GM21619 (cell line): ENCODE data around the gene ZMYND12.

ENCODE experiments used
- ATAC-seq: cut with Tn5 transposase; IDR thresholded peaks from one replicate; pipeline ENCODE4 v1.9.1; 2021; ENCODE audit not compliant: unreplicated experiment

Gene ZMYND12

GRCh38 chr1:42442662-42443061 lies 13.2 kb downstream of the ZMYND12 start:
- no peak for ATAC-seq

DNA sequence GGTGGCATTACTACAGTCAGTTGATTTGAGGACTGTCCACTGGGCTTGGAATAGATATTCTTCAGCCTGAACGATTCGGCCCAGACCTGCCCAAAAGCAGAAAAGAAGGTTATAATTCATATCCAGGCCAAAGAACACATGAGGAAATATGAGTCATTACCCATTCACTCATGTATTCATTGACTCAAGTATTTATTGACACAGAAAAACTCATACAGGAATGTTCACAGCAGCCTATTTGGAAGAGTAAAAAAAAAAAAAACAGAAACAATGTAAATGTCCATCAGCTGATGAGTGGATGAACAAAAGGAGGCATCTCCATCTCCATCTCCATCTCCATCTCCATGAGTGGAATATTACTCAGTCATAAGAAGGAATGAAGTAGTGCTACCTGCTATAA lies 15.9 kb downstream of the ZMYND12 start:
- no peak for ATAC-seq

- no peak for ATAC-seq
These were observed 21.5 kb downstream of the ZMYND12 start for GRCh38 chr1:42434340-42434739.

GRCh38 chr1:42433369-42433768 lies 22.5 kb downstream of the ZMYND12 start:
- no peak for ATAC-seq

DNA sequence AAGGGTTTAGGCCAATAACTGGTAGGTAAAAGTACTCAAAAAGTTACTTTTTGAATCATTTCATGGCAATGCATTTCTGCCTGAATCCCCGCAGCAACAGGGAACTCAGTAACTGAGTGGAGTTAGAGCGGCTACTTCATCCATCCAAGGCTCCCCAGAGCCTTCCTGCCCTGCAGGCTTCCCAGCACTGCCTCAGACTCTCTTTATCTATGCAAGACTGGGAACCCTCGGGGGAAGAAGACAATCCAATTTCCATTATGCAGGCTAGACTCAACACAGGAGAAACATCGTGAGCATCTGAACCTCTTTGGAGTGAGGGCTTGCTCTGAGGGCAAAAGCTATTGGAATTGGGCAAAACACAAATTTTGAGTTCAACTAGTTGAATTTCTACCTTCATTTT lies 23.1 kb downstream of the ZMYND12 start:
- ATAC-seq = no peak

DNA sequence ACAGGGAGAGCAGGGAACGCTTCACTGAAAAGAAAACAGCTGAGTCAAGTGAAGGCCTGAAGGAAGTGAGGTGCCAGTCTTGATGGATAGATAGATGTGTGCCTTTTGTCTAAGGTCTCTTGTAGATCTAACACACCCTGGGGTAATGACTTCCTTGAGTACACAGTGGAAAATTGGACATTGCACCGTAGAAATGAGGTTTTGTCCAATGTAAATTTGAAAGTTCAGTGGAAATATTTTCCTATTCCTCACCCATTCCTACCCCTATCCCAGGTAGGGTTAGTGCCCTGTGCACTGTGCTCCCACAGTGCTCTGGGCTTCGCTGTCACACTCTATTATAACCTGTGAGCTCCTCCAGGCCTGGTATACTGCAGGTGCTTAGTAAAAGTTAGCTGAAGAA lies 24.3 kb downstream of the ZMYND12 start:
- ATAC-seq = no peak

DNA sequence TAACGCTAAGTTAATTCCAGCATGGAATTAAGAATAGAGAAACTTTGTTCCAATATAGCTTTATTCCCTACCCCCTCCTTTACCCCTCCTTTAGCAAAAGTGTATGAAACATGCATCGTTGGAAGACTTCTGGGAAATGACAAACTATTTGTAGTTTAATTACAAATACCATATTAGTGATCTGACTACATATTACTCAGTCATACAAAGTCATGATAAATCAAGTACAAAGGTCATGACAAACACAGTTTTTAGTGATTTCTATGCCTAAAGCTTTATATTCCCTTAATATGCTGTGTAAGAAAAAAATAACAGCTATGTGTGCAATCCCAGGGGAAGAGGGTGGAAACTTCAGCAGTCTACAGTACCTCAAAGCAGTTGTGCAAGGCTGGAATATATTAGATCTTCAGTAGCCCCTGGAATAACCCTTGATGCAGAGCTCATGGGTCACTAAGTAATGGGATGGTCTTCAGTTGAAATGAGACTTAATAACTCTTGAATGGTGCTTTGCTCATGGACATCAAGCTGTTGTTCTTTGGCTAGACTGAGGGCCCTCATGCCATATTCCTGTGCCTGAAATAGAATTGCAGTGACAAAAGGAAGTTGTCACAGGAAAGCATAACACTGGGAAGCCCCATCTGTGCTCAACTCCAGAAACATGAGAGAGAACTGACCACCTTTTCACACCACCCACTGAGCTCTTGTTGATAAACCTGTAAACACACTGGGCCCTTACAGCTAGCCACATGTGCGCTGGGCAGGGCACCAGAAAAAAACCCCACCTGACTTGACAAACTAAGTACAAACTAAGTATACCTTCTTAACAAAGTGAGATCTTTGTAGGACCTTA lies 25.3 kb downstream of the ZMYND12 start:
- ATAC-seq = no peak

- ATAC-seq = no peak
These were observed 26.2 kb downstream of the ZMYND12 start for GRCh38 chr1:42429603-42430002.

- no peak for ATAC-seq
These were observed 28.6 kb downstream of the ZMYND12 start for GRCh38 chr1:42427240-42427639.

DNA sequence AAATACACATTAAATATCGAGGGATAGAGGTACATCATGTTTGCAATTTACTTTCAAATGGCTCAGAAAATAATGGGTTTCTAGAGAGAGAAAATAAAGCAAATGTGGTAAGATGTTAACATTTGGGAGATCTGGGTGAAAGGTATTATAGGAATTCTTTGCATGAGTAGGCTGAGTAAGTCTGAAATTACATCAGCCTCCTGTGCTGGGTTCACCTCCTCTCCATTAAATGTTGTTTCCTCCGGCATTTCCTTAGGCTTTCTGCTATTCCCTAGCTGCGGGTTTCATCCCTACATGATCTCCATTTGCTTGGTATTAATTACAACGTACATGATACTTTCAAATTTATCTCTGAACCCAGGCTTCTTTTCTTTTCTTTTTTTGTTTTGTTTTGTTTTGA lies 31.6 kb downstream of the ZMYND12 start:
- ATAC-seq = no peak

DNA sequence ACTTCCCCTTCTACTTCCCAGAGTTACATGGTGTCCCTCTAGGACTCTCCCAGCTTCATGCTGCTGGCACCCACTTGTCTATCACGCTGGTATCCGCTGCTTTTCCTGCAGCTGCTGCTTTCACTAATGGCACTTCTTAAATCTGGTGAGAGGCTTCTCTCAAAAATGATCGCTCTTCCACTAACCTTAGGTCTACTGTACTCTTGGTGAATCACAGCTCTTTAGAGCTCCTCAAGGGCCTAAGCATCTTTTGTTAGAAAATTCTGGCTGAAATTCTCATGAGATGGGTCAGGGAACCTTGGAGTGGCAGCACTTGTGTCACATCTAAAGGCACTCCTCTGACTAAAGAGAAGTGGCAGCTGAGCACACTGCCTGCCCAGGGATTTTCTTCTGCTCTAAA lies 32.1 kb downstream of the ZMYND12 start:
- ATAC-seq = no peak

- no peak for ATAC-seq
These were observed 33.1 kb downstream of the ZMYND12 start for GRCh38 chr1:42422737-42423136.

DNA sequence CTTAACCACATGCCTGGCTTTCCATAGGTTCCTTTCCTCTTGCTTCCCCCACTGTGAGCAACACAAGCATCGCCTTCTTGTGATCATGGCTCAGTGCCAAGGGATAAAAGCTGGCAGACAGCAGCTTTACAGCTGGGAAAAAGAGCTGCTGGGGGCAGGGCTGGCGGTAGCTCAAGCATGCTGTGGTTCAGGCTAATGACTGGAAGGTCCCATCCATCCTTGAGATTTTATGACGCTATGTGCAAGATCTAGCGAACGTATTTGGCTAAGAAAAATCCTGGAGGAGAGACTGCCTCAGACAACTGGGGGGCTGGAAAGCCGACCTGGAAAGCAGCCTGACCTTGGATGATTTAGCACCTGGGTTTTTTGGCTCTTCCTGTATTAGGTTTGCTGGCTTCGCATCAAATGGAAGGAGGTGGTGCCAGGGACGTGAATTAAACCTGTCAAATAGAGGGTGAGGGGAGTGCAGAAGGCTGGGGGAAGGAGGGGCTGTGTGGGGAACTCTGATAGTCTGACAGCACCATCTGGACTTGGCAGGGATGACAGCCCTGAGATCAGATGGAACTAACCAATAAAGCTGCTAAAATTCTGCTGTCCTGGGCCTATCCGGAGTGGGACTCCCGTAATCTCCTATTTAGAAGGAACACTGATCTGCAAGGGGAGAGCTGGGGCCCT lies 34.8 kb downstream of the ZMYND12 start:
- ATAC-seq = no peak

- no peak for ATAC-seq
These were observed 35.7 kb downstream of the ZMYND12 start for GRCh38 chr1:42420121-42420520.

- ATAC-seq = no peak
These were observed 36.5 kb downstream of the ZMYND12 start for GRCh38 chr1:42419126-42419821.

DNA sequence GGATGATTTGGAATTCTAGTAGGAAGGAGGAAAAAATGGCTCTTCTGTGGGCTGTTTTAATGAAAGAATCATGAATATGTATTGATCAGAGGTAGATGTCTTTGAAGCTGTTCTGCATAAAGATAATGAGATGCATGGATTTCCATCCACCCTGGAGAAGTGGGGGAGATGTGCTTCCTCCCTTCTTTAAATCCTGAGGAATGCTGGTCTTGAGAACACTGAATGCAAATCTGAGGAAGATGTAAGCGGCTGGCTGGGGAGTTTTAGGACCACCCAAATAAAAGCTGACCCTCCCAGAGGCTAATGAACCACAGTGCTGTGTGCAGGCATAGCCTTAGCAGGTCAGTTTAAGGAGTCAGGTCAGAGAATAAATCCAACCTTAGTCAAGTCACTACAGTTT lies 37.3 kb downstream of the ZMYND12 start:
- ATAC-seq = no peak

DNA sequence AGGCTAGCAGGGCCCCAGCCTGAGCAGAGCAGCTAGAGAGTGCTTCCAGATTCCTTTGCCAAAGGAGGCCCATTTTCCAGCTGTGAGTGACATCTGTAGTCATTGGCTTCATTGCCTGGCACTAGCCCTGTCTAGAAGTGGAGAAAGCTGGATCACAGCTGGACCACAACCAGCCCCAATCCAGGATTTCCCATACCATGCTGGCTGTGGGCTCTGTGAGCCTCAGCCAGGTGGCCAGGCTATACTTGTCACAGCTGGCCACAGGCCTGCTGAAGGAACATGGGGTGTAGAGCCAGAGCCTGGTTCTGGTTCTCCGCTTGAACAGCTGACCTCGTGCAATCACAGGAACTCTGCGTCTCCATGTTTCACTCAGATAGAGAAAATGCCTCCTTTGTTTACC lies 38.7 kb downstream of the ZMYND12 start:
- no peak for ATAC-seq

DNA sequence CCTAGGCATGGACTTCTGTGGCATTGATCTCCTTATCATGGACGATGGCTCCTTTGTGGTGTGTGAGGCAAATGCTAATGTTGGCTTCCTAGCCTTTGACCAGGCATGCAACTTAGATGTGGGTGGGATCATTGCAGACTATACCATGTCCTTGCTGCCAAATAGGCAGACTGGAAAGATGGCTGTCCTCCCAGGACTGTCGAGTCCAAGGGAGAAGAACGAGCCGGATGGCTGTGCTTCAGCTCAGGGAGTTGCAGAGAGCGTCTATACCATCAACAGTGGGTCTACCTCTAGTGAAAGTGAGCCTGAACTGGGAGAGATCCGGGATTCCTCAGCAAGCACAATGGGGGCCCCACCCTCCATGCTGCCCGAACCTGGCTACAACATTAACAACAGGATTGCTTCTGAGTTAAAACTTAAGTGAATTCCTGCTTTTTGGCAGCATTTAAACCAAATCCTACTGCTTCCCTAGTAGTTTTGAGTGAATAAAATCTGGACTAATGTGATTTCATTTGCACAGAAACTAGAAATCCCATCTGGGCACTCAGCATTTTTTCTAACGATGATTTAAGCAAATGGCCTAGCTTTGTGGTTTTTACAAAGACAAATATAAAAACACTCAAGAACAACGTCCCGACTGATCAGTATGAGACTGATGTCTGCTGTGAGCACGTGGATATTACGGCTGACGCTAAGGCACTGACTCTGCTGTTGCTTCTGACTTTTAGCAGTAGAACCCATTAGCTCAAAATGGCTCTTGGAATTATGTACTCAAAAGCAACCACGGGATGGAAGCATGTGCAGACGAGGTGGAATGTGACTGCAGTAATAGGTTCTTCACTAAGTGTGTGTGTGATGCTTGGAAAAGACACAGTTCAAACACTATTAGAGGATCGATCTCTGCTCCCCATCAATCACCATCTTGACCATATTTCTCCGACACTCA lies 41.0 kb downstream of the ZMYND12 start:
- ATAC-seq = no peak

GRCh38 chr1:42403880-42404400 lies 51.9 kb downstream of the ZMYND12 start:
- ATAC-seq = no peak

GRCh38 chr1:42399315-42400100 lies 56.3 kb downstream of the ZMYND12 start:
- no peak for ATAC-seq
